ENCODE results near the gene PON2.

- TF ChIP-seq CTCF (conservative IDR thresholded peaks at IDR 0.05; ENCODE audit: low read length), result no peak
- TF ChIP-seq EZH2phosphoT487 (IDR thresholded peaks at IDR 0.05; ENCODE audit: borderline replicate concordance, low read depth, low read length), result no peak
Measured at GRCh38 chr7:95398155-95398940, 36.5 kb downstream of the PON2 start.
